HCT116 (cell line): Measurements from ENCODE around the gene GRIK2. TPM values are rescaled to one million over a fixed set of nuclear protein-coding genes. Genes with fewer than 3 reads are reported as not detected.

Experiments used
- ATAC-seq: fragments of 200-7000 bp; cut with Tn5 transposase; 2 replicates; pipeline ENCODE4 v1.9.1; 2020; ENCODE audit warnings: mild to moderate bottlenecking, moderate library complexity
- BruUV-seq: library from RNA; stranded (reverse); fragments of 400-500 nt; replicated peaks from 2 replicates; lab custom pipeline; 2021; lab: Mats Ljungman, UMichigan
- CTCF ChIA-PET: fragments of 300-600 bp; sonication (Branson Sonifier 250); formaldehyde crosslinking; loops from one replicate; lab custom pipeline; 2021; ENCODE audit warnings: antibody characterized with exemption; lab: Charles Lee
- POLR2A ChIA-PET: fragments of 300-600, 350-600 bp; sonication (Branson Sonifier 250); formaldehyde crosslinking; loops from one replicate; lab custom pipeline; 2021; ENCODE audit warnings: antibody characterized with exemption; lab: Charles Lee
- RAD21 ChIA-PET, 2 experiments: fragments of 300-600 bp; sonication (Branson Sonifier 250); formaldehyde crosslinking; loops; one replicate each; lab custom pipeline; 2023; ENCODE audit warnings: low total read pairs in 2 of 2; ENCODE audit not compliant: uncharacterized antibody in 2 of 2, unreplicated experiment in 2 of 2, low non-redundant PET in 1 of 2; lab: Charles Lee
- DNase-seq: peaks from one replicate; pipeline ENCODE4 v3.0.0-alpha.2; 2010; ENCODE audit warnings: low read depth, low spot score
- H2AFZ ChIP-seq: fragments of 200-600 bp; shearing (Covaris generic), sonication (generic); 2 replicates; pipeline ENCODE4 v1.6.1; 2017; ENCODE audit warnings: low read depth, mixed run types, mixed read lengths, antibody characterized with exemption, low read length; ENCODE audit not compliant: poor library complexity, severe bottlenecking
- H3K27ac ChIP-seq: 2 replicates; pipeline ENCODE4 v1.5.1; 2012; ENCODE audit warnings: low read depth, low read length
- H3K27me3 ChIP-seq: fragments of 200-600 bp; sonication (generic); 2 replicates; pipeline ENCODE4 v1.6.1; 2016; ENCODE audit warnings: mixed run types, low read length, mixed read lengths; ENCODE audit not compliant: insufficient read depth
- H3K36me3 ChIP-seq, 2 experiments: fragments of 200-500 bp in 1 of 2; fragments of 200-600 bp in 1 of 2; sonication (Bioruptor generic) in 1 of 2; sonication (generic) in 1 of 2; 2 replicates each; pipeline versions ENCODE4 v1.5.1 to v1.6.1; 2014 to 2016; ENCODE audit warnings: low read length in 2 of 2, inconsistent platforms in 1 of 2, mixed read lengths in 1 of 2, mixed run types in 1 of 2; ENCODE audit not compliant: insufficient read depth in 2 of 2, control insufficient read depth in 1 of 2
- H3K4me1 ChIP-seq, 2 experiments: fragments of 200-600 bp in 1 of 2; sonication (generic) in 1 of 2; 2 replicates each; pipeline versions ENCODE4 v1.5.1 to v1.6.1; 2012 to 2017; ENCODE audit warnings: low read length in 2 of 2, inconsistent platforms in 1 of 2, mild to moderate bottlenecking in 1 of 2, mixed read lengths in 1 of 2, mixed run types in 1 of 2, moderate library complexity in 1 of 2; ENCODE audit not compliant: insufficient read depth in 2 of 2, control insufficient read depth in 1 of 2
- H3K4me2 ChIP-seq: fragments of 200-600 bp; sonication (generic); 2 replicates; pipeline ENCODE4 v1.6.1; 2017; ENCODE audit warnings: mixed run types, low read length, mixed read lengths
- H3K4me3 ChIP-seq, 2 experiments: fragments of 200-600 bp in 1 of 2; sonication (generic) in 1 of 2; replicated peaks in 1 of 2; 2 replicates each; pipeline ENCODE4 v1.5.1; 2011 to 2016; ENCODE audit warnings: low read length in 2 of 2, control low read depth in 1 of 2, low read depth in 1 of 2, mild to moderate bottlenecking in 1 of 2, mixed read lengths in 1 of 2, mixed run types in 1 of 2
- H3K79me2 ChIP-seq: fragments of 200-600 bp; sonication (generic); 2 replicates; pipeline ENCODE4 v1.6.1; 2017; ENCODE audit warnings: mild to moderate bottlenecking, mixed run types, low read length, moderate library complexity, mixed read lengths; ENCODE audit not compliant: insufficient read depth
- H3K9ac ChIP-seq: fragments of 200-600 bp; sonication (generic); 2 replicates; pipeline ENCODE4 v1.6.1; 2016; ENCODE audit warnings: low read length, mixed read lengths
- H3K9me2 ChIP-seq: fragments of 200-600 bp; sonication (generic), shearing (Covaris generic); 2 replicates; pipeline ENCODE4 v1.6.1; 2017; ENCODE audit warnings: mixed run types, mild to moderate bottlenecking, moderate library complexity; ENCODE audit not compliant: insufficient read depth
- H3K9me3 ChIP-seq, 2 experiments: fragments of 200-500 bp in 1 of 2; fragments of 200-600 bp in 1 of 2; sonication (Bioruptor generic) in 1 of 2; sonication (generic) in 1 of 2; 2 replicates each; pipeline ENCODE4 v1.6.1; 2014 to 2017; ENCODE audit warnings: low read length in 2 of 2, mixed read lengths in 2 of 2, inconsistent platforms in 1 of 2, low read depth in 1 of 2, mild to moderate bottlenecking in 1 of 2, mixed run types in 1 of 2, moderate library complexity in 1 of 2; ENCODE audit not compliant: control insufficient read depth in 1 of 2, insufficient read depth in 1 of 2
- H4K20me1 ChIP-seq: fragments of 200-600 bp; sonication (generic), shearing (Covaris generic); 2 replicates; pipeline ENCODE4 v1.6.1; 2017; ENCODE audit warnings: mixed run types, mild to moderate bottlenecking, moderate library complexity; ENCODE audit not compliant: insufficient read depth
- CEBPB ChIP-seq: IDR thresholded peaks from 2 replicates; pipeline ENCODE4 v1.6.1; 2012; ENCODE audit warnings: low read depth
- ELF1 ChIP-seq: IDR thresholded peaks from 2 replicates; pipeline ENCODE4 v1.6.1; 2012; ENCODE audit warnings: low read depth, borderline replicate concordance
- POLR2AphosphoS5 ChIP-seq: IDR thresholded peaks from 2 replicates; pipeline ENCODE4 v1.6.1; 2011; ENCODE audit warnings: mild to moderate bottlenecking, low read depth, low read length, moderate library complexity
- SP1 ChIP-seq: IDR thresholded peaks from 2 replicates; pipeline ENCODE4 v1.6.1; 2012; ENCODE audit warnings: low read depth
- TCF7L2 ChIP-seq: IDR thresholded peaks from 2 replicates; pipeline ENCODE4 v1.7.0; 2011; ENCODE audit warnings: borderline replicate concordance, inconsistent platforms; ENCODE audit not compliant: insufficient read depth, insufficient read length; ENCODE audit errors: extremely low read depth
- ZNF274 ChIP-seq: fragments of 200-500 bp; sonication (Bioruptor generic); IDR thresholded peaks from 2 replicates; pipeline ENCODE4 v1.6.1; 2014; ENCODE audit warnings: mild to moderate bottlenecking, low read depth, low read length, inconsistent platforms
- intact Hi-C: fragments of 100-400 bp; cut with micrococcal nuclease; formaldehyde crosslinking; loops from 2 replicates; pipeline ENCODE4 v1.10.0; 2022
- total RNA-seq: library from RNA; stranded (reverse); gene quantifications from one replicate; pipeline ENCODE4 v1.2.1, GENCODE V29; 2021; ENCODE audit not compliant: unreplicated experiment
- TF ChIP-seq, protein P1 (sequence below): IDR thresholded peaks from 2 replicates; pipeline ENCODE4 v1.6.1; 2011; ENCODE audit warnings: mild to moderate bottlenecking, low read length, moderate library complexity; ENCODE audit not compliant: insufficient replicate concordance; ENCODE audit errors: extremely low read depth
- TF ChIP-seq, protein P2 (sequence below), 3 experiments: fragments of 200-600 bp in 1 of 3; sonication (generic) in 1 of 3; IDR thresholded peaks in 2 of 3; conservative IDR thresholded peaks in 1 of 3; 2 replicates each; pipeline ENCODE4 v1.5.1; 2012 to 2017; ENCODE audit warnings: low read depth in 2 of 3, low read length in 2 of 3, antibody characterized with exemption in 1 of 3, borderline replicate concordance in 1 of 3, control low read depth in 1 of 3, mild to moderate bottlenecking in 1 of 3, mixed read lengths in 1 of 3, mixed run types in 1 of 3, moderate library complexity in 1 of 3; ENCODE audit not compliant: insufficient read depth in 1 of 3

GRIK2 gene
- total RNA-seq, 1 experiment from 2014 or later = 0.64 TPM

DNA sequence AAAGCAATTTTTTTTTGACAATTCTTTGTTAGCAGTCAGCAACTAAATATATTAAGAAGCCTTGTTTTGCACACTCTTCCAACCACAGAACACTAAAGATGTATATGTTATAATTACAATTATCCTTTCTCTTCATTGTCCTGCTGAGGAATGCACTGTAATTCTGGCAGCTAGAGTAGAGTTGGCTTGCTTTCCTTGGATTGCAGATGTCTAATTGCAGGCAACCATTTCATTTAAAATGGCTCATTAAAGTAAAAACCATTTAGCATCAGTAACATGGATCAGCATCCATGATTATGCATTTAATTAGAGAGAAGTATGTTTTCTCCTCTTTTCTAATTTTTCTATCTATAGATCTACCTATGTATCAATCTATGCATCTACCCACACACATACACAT lies 335.4 kb downstream of the GRIK2 start:
- BruUV-seq = no TSS peak
- TF ChIP-seq SP1 = no peak
- no peak for TF ChIP-seq POLR2AphosphoS5
- TF ChIP-seq, protein P1, sequence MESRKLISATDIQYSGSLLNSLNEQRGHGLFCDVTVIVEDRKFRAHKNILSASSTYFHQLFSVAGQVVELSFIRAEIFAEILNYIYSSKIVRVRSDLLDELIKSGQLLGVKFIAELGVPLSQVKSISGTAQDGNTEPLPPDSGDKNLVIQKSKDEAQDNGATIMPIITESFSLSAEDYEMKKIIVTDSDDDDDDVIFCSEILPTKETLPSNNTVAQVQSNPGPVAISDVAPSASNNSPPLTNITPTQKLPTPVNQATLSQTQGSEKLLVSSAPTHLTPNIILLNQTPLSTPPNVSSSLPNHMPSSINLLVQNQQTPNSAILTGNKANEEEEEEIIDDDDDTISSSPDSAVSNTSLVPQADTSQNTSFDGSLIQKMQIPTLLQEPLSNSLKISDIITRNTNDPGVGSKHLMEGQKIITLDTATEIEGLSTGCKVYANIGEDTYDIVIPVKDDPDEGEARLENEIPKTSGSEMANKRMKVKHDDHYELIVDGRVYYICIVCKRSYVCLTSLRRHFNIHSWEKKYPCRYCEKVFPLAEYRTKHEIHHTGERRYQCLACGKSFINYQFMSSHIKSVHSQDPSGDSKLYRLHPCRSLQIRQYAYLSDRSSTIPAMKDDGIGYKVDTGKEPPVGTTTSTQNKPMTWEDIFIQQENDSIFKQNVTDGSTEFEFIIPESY = no peak
- no peak for TF ChIP-seq ELF1
- TF ChIP-seq, protein P2, sequence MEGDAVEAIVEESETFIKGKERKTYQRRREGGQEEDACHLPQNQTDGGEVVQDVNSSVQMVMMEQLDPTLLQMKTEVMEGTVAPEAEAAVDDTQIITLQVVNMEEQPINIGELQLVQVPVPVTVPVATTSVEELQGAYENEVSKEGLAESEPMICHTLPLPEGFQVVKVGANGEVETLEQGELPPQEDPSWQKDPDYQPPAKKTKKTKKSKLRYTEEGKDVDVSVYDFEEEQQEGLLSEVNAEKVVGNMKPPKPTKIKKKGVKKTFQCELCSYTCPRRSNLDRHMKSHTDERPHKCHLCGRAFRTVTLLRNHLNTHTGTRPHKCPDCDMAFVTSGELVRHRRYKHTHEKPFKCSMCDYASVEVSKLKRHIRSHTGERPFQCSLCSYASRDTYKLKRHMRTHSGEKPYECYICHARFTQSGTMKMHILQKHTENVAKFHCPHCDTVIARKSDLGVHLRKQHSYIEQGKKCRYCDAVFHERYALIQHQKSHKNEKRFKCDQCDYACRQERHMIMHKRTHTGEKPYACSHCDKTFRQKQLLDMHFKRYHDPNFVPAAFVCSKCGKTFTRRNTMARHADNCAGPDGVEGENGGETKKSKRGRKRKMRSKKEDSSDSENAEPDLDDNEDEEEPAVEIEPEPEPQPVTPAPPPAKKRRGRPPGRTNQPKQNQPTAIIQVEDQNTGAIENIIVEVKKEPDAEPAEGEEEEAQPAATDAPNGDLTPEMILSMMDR (IDR thresholded peaks at IDR 0.05 in 2 of 3, conservative IDR thresholded peaks at IDR 0.05 in 1 of 3; ENCODE audit: borderline replicate concordance in 1 of 3, insufficient read depth in 1 of 3, low read depth in 2 of 3, low read length in 2 of 3) = no peak
- TF ChIP-seq ZNF274 = no peak
- no peak for TF ChIP-seq CEBPB
- TF ChIP-seq TCF7L2 = no peak
- Histone ChIP-seq H4K20me1 (no peaks in the 10 kb centered on the region), H3K9me2 (no peaks in the 10 kb centered on the region), H3K4me3 (no peak overlapping the region), H3K27me3 (no peaks in the 10 kb centered on the region), H3K4me2 (no peak overlapping the region), H3K79me2 (no peaks in the 10 kb centered on the region), H3K36me3 (no peaks in the 10 kb centered on the region), H3K9me3 (no peaks in the 10 kb centered on the region), H3K27ac (no peak overlapping the region), H3K4me1 (no peaks in the 10 kb centered on the region), H2AFZ (no peak overlapping the region), H3K9ac (no peak overlapping the region)
- DNase-seq = no peak
- RAD21 ChIA-PET = no interaction called here
- CTCF ChIA-PET = no interaction called here
- intact Hi-C loops = no loop called here
- no peak for ATAC-seq
- POLR2A ChIA-PET = no interaction called here
